ENCODE results near the gene HIPK2.

Gene HIPK2

DNA sequence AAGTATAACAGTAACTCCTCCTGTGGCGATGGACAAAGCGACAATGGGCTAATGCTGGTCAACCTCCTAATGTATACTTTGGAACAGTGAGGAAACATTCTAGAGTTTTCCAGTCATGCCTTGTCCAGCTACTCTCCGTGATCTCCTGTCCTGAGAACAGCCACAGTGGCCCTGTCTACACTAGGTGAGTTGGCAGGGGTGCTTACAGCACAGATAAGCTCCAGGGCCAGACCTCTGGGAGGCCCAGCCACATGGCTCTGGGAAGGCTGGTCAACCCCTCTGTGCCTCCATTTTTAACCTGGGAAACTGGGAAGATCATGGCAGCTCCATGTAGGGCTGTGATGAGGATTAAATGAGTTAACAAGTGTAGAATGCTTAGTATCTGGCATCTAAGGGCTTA is 197.4 kb downstream of the HIPK2 start:
- DNase-seq = no peak

DNA sequence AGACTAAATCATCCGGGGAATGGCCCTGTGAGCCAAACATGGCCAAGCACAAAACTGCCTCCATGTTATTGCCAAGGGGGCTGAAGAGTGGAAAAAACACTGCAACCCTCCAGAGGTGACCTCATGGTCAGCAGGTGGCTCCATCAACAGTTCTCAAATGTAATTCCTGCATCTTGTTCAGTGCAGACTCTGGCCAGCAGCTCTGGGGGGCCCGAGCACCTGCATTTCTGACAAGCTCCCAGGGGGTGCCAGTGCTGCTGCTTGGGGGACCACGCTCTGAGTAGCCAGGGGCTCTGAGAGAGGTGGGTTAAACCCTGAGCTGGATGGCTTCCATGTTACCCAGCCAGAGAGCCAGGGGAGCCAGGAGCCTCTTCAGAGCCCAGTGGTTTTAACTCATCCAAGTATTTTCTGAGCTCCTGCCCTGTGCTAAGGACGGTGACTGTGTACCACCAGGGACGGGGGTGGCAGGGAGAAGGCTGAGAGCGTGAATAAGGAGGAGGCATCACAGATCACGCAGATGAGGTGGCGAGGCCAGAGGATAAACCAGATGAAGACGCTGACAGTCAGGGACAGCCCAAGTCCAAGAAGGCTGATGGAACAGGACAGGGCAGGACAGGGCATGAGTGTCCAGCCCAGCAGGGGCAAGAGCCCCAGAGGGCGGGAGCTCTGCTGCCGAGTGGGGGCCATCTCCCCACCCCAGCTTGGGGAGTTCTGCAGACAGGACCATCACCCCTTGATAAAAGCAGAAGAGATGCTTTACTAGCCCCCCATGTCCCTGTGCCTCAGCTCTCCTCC is 201.4 kb downstream of the HIPK2 start:
- no peak for DNase-seq

DNA sequence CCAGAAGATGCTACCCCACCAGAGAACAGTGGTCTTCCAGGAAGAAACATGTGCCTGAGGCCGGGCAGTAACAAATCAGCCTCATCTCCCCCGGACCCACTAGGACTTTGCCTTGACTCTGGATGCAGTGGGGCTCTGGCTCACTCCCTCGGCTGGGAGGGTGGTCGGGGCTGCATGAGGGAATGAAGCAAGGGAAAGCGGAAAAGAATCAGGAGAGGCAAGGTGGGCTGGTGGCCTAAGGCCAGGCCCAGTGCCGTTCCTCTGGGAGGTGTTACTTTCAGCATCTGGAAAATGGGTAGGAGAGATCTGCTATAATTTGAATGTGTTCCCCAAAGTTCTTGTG is 202.5 kb downstream of the HIPK2 start:
- no peak for DNase-seq

DNA sequence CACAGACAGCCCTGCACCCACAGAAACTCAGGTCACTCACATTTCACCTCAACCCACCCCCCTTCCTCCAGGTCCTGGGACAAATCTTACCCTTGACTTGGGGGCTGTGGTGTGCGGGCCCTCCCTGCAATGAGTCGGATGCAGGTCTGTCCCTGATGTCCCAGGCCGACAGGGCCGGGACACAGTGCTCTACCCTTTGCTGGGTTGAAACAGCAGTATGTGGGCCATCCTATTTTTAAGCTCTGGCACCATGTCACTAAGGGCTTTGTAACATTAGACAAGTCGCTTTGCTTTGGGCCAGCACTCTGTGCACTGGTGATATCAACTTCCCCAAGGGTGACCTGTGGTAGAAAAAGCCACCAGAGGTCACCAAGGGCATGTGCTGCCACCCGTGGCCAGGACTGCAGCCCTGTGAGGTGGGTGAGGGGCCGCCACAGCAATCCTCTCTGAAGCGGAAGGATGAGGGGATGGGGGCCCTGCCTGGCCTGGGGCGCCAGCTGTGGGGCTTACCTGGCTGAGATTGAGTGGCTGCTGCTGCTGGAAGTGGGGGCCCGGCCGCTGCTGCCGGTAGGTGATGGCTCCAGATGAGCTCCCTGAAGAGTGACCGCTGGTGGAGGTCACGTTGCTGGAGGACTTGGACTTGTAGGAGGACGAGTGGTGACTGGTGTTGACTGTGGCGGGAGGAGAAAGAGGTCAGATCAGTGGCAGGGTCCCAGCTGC is 203.0 kb downstream of the HIPK2 start:
- no peak for DNase-seq

DNA sequence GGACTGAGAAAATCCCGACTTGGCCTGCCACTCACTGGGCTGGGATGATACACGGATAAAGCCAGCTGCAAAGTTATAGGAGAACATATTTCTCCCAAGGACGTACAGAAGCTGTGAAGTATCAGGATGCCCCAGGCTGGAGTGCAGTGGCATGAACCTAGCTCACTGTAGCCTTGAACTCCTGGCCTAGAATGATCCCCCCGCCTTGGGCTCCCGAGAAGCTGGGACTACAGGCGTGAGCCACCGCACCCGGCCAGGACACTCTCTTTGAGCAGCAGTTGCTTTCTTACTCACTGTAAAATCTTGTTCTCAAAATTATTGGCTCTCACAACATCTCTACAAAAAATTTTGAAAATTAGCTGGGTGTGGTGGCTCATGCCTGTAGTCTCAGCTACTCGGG is 203.9 kb downstream of the HIPK2 start:
- no peak for DNase-seq

DNA sequence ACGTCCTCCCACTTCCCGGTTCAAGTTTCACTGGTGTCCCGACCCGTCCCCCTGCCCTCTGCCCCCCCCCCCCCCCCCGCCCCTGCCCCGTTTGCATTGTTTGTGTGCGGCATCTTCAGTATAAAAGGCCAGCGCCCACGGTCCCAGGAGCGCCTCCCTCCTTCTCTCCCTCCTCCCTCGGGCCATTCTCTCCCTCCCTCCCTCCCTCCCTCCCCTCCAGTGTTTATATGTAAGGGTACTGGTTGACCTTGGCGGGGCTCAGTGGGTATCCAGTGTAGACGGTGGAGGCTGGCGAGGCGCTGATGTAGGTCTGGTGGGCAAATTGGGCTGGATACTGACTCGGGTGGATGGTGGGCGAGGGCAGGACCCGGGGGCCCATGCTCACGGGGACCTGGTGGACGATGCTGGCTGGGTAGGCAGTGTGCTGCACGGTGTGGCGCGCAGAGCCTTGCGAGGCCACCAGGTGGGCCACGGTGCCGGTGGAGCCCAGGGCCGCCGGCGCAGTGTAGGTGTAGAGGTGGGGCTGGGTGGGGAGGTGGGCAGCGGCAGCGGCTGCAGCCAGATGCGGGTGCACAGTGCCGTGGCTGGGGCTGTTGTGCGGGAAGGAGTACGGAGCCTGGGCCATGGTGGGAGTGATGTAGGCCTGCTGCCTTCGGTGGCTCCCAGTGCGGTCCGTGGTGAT is 205.0 kb downstream of the HIPK2 start:
- DNase-seq = no peak

DNA sequence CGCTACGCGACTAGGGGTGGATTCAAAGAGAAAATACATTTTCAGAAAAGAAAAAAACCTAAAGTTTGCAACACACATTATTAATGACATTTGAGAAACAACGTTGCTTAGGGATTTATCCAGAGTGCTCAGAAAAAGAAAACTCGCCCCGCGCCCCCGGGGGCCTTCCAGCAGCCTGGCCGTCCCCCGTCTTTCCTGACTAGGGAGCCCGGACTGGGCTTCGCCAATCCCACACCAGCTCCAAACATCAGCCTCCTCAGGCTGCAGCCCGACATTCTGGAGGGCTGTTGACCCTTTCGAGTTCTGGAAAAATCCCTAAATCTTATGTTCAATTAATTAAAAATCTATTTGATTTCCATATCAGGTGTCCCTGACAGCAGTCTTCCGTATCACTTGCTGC is 205.7 kb downstream of the HIPK2 start:
- DNase-seq = no peak

DNA sequence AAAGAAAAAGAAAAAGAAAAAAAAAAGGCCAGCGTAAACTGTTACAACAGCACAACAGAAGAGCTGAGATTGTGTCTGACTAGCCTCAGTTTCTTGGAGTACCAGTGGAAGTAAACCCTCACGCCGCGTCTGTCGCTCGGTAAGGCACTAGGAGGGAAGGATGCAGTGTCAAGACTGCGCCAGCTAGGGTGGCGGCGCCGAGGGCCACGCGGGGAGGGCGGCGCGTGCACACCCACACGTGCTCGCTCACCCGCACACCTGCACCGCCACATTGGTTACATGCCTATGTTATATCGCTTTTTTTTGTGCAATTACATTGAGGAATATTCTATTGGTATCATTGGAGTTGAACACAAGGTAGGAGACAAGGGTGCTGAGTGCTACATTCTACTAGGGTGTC is 206.1 kb downstream of the HIPK2 start:
- DNase-seq = no peak

DNA sequence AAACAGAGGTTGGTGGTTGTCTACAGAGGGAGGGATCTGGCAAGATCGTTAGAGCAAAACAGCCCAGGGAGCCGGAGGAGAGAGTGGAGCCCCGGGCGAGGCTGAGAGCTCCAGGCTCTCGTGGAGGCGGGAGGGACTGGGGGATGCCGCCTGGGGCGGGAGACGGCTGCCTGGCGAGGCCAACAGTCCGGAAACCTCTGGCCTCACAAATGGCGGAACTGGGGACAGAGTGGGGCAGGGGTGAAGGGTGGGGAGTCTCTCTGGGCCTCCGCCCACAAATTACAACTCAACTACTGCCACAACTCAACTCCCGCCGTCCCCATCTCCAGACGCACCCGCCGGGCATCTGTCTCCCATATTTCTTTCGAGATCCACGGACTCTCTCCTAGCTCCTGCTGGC is 206.6 kb downstream of the HIPK2 start:
- no peak for DNase-seq

DNA sequence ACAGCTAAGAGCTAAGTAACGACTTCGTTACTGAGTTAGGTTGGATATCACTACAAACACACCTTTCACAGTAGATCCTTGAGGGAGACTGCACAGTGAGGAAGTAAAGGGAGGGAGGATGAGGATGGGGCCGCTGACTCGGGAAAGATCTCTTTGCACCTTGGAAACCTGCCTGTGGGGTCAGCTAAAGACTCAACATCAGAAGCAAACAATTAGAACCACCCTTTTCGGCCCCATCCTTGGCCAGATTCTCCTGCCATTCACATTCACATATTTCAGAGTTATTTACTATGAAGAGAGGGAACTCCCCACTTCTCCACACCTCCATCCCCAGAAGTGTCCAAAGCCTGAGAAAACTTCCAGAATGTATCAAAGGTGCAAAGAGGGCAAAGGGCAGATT is 207.2 kb downstream of the HIPK2 start:
- DNase-seq = no peak

DNA sequence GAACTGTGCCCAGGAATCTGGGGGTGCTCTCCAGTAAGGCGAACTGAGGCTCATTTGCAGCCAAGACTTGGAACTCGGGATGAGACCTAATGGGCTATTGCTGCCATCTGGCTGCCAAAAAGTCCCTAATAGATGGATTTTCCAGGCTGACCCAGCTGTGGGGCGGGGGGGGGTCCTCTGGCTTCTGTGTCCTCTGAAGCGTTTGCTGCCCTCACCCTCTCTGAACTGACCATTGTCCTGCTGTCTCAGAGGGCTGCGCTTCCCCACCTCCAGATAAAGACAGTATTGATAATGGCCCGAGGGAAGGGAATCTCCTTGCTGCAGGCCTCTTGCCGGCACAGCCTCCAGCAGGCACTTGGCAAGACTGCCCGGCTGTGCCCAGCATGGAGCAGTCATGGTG is 207.7 kb downstream of the HIPK2 start:
- DNase-seq = no peak

DNA sequence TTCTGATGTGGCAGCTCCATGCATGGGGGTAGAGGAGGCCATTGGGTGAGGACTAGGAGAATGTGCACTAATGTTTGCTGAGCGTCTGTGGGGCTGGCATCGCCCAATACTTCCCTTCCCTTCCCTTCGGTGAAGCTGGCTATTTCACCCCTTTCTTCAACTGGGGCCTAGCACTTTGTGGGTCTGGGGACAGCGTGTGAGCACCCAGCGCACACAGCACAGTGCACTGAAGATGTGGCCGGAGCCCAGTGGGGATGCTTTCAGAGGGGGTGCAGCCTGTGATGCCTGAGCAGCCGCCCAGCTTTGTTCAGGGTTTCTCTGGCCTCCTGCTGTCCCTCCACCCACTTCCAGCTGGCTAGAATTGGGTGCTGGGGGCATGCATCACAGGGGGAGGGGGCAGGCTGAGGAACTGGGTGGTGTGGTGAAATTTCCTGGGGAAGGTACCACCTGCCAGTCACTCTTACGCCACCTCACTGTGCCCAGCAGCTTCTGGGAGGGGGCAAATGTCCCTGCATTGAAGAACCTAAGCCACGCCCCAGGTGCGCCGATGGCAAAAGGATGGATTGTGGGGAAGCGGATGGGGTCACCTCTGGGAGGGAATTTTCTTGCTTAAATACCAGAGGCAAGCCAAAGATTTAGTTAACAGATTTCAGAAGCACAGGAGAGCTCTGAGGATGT is 208.8 kb downstream of the HIPK2 start:
- DNase-seq = no peak

DNA sequence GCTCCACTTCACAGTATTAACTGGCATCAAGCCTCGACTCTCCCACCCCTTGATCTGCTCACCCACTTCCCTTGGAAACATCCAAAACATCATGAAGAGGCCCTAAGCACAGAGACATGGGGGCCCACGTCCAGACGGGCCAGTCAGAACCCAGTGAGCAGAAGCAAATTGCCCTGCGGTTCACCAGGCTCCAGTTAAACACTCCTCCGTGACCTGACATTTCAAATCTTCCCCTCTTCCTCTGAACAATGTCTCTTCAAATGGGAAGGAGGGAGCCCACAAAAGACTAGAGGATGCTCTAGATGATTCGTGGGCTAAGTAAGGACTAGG is 209.5 kb downstream of the HIPK2 start:
- DNase-seq = no peak

DNA sequence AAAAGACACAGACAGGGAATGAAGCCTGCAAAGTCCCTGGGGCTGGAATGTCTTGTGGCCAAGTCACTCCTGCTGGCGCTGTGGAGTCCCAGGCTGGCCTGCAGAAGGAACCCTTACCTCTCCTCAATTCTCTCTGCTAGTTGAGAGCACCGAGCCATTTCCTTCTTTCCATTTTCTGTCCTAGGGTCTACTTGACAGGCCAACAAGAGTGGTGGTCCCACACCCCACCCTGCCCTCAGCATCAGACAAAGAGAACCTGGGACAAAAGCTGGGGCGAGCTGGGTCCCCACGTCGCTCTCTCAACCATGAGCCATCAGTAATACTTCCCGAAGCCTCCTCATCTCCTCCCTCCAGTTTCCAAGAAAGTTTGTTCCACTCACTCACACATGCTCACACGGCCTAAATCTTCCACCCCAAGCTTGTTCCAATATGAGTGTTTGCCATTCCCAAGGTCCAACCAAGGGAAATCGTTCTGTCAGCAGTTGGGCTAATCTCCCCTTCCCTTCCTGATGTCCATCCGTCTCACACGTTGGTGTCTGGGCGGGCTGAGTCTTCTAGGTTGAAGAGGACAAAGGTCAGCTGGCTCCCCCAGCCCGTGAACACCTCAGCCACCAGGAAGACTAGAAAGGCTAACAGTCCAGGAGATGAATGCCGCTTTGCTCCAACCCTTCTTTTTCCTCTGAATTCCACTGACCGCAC is 210.0 kb downstream of the HIPK2 start:
- no peak for DNase-seq

DNA sequence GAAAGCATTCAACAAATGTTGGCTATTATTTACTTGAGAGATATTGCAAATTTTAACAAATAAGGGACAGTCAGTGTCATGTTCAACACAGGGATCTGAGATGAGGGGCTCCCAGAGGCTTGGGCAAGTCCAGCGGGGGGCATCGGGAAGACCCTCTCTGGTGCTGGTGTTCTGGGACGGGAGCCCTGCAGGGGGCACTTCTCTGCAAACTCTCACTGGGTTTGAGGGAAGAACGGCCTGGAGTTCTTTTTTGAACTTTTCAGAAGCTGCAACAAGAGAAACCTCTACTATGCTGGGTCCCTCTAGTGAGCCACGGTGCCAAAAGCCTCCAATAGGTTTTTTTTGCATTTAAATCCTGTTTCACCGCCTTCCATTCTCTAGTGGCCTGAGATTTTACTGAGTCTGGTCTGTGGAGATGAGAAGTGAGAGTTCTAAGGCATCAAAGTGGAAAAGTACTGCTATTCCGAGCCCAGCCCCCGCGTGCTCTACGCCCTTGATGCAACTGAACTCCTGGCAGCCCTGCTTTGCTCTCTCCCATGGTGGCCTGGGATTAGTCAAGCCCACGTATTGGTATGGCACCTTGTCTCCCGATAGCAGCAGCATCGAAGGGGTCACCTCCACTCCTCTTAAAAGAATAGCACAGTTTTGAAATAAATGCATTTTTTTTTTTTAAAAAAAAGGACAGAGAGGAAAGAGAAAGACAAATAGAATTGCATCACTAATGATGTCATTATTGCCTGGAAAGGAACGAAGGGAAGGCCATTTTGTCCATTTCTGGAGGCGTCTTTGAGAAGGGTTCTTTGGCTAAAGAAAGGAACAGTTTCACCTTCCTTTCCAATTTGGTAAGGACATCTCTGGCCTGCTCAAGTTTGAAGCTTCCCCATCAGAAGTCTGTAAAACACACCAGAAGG is 210.8 kb downstream of the HIPK2 start:
- DNase-seq = no peak

DNA sequence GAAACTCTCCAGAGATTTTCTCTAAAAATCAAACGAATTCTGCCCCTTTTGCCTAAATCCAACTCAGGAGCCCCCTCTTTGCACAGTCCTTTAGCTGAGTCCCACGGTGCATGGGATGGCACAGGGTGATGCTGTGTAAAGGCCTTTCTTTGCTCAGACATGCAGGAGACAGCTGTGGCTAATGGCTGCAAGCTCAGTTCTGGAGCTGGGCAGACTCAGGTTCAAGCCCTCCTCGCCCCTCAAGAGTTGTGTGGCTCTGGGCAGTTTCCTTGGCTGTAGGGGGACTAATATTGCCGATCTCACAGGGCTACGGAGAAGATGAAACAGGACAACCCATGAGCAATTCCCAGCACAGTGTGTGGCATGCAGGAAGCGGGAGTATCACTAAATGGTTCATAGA is 211.7 kb downstream of the HIPK2 start:
- DNase-seq = no peak

DNA sequence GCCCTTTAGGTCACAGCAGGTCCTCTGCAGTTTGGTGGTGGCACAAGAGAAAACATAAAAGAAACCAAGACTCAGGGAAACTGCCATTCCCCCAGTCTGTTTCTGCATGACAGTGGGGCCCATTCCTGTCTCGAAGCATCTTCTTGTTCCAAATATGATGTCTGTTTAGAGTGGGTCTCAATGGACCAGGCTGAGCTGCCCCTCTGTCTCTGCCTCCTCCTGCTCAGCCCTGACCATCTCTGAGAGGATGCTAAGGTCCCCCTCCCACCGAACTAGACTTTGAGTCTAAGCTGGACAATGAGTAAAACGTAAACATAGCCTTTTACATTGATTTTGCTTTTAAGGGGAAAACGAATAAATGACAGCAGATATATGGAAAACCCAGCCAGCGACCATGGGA is 213.9 kb downstream of the HIPK2 start:
- DNase-seq = no peak

DNA sequence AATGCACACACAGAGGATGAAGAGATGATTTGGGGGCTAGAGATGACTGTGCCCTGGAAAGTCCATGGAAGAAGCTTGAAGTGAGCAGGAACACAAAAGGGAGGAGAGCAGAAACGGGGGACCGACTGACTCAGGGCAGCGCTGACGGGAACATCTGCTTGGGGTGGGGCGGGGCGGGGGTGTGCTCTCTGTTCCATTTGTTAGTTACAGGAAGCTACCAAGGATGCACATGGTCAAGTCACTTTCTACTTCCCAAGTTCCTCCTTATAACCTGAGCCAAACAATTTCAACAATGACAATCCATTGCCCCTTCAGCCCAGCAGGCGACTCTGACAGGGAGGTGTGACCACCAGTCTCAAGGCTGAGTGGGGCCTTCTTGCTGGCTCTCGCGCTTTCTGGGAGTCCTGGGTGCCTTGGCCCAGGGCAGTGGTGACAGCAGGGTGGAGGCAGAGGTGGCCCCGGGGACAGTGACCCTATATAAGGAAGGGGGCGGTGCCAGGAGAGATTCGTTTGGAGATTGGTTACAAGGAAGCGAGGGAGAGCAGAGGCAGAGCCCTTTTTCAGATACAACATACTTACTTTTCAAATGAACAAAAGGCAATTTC is 214.7 kb downstream of the HIPK2 start:
- DNase-seq = peak; percentile 34 to 36

DNA sequence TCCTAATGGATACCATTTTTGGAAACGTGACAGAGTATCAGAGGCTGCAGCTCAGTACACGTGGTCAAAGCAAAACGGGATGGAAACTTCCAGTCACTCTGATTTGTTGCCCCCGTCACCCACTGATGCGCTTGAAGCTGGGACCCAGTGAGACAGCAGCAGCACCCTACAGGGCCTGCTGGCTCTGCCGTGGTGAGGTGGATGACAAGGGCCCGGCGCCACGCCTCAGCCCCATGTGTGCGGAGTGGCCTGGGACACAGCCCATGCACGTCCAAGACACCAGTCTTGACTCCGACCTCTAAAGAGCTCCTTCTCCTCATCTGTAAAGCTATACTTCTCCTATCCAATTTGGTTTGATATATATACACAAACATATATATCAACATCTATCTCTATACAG is 215.3 kb downstream of the HIPK2 start:
- DNase-seq = no peak

DNA sequence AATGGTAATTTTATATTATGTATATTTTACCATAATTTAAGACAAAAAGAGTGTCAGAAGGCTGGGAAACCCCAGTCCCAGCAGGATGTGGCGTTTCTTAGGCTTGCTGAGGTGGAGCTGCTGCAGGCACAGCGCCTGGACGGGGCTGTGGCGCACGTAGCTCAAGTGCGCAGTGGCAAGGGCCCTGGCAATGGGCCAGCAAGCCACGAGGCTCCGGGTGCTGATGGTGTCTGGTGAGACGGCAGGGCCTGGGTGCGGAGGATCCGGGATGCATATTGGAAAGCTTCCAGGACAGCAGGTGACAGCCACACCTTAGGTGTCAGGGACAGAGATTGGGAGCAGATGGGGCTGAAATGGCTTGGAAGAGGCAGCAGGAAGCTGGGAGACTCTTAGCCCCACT is 217.1 kb downstream of the HIPK2 start:
- DNase-seq = no peak

DNA sequence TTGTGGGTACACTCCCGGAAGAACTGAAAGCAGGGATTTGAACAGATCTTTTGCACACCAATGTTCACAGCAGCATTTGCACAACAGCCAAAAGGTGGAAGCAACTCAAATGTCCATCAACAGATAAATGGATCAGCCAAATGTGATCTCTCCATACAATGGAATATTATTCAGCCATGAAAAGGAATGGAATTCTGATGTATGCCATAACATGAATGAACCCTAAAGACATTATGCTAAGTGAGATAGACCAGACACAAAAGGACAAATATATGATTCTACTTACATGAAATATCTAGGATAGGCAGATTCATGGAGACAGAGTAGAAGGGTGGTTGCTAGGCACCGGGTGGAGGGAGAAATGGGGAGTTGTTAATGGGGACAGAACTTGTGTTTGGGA is 217.6 kb downstream of the HIPK2 start:
- DNase-seq = no peak
